ENCODE results near the gene IFNGR1.

The IFNGR1 gene

DNA sequence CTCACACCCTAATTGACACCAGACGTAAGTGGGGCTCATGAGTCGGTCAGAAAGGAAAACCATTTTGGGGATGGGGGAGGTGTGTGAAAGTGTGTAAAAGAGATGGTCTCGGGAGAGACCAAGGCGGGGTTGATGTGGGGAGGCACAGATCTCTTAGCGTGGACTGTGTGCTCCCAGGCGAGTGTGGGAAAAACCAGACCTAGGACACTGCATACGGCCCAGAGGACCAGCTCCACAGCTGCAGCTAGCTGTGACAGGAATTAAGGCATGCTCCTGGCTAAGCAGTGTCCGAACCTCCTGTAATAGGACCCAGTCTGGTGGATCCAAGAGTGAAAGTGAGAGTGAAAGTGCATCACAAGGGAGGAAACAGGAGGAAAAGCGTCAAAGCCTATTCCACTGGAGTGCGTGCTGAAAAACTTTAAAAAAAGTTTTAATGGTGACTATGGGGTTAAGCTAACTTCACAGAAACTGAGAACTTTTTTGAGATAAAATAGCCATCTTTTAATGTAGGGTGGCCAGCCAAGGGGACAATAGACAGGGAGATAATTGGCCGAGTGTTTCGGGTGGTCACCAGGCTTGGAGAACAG lies 55.4 kb downstream of the IFNGR1 start:
- no peak overlapping the region for H3K27ac ChIP-seq
- TF ChIP-seq, protein P1, sequence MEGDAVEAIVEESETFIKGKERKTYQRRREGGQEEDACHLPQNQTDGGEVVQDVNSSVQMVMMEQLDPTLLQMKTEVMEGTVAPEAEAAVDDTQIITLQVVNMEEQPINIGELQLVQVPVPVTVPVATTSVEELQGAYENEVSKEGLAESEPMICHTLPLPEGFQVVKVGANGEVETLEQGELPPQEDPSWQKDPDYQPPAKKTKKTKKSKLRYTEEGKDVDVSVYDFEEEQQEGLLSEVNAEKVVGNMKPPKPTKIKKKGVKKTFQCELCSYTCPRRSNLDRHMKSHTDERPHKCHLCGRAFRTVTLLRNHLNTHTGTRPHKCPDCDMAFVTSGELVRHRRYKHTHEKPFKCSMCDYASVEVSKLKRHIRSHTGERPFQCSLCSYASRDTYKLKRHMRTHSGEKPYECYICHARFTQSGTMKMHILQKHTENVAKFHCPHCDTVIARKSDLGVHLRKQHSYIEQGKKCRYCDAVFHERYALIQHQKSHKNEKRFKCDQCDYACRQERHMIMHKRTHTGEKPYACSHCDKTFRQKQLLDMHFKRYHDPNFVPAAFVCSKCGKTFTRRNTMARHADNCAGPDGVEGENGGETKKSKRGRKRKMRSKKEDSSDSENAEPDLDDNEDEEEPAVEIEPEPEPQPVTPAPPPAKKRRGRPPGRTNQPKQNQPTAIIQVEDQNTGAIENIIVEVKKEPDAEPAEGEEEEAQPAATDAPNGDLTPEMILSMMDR (conservative IDR thresholded peaks at IDR 0.05), result no peak

- no peak overlapping the region for H3K27ac ChIP-seq
- TF ChIP-seq, protein P1 (conservative IDR thresholded peaks at IDR 0.05), result no peak
Observed at GRCh38 chr6:137162692-137163306, 56.4 kb downstream of the IFNGR1 start.

DNA sequence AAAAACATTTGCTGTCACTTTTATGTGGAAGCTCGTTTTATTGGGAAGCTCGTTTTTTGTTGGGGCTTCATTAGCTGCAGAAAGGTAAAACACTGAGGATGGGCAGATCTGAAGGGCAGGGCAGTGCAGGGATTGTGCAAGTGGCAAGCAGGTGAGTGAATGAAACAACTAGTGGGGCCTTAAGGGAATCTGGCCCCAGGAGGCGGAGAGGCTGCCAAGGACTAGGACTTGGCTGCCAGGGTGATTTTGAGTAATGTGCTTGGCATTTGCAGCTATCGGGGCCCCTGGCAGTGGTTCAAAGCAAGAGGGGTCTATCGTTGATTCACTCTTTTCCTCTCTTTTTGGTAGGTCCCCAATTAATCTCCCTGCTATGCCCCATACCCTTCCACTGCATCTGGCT lies 57.2 kb downstream of the IFNGR1 start:
- TF ChIP-seq, protein P1 (conservative IDR thresholded peaks at IDR 0.05), result no peak
- no peak overlapping the region for H3K27ac ChIP-seq

DNA sequence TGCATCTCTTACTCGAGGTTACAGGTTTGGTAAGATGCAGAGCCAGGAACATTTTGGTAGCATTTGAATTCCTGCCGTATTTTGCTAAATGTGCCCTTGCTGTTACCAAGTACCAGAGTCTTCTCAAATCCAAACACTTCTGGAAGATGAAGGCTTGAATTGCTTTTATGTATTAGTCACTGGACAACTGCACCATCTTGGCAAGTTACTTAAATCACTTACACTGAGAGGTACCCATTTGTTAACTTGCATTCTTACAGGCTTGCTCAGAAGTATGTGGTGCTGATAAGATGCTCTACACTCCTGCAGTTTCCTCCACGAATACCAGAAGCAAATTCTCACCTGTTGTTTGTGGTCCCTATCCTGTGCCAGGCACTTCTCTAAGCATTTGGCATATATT lies 58.4 kb downstream of the IFNGR1 start:
- no peak overlapping the region for H3K27ac ChIP-seq
- TF ChIP-seq, protein P1 (conservative IDR thresholded peaks at IDR 0.05), result no peak

- no peak overlapping the region for H3K27ac ChIP-seq
- TF ChIP-seq, protein P1 (conservative IDR thresholded peaks at IDR 0.05), result no peak
Observed at GRCh38 chr6:137159912-137160311, 59.3 kb downstream of the IFNGR1 start.

DNA sequence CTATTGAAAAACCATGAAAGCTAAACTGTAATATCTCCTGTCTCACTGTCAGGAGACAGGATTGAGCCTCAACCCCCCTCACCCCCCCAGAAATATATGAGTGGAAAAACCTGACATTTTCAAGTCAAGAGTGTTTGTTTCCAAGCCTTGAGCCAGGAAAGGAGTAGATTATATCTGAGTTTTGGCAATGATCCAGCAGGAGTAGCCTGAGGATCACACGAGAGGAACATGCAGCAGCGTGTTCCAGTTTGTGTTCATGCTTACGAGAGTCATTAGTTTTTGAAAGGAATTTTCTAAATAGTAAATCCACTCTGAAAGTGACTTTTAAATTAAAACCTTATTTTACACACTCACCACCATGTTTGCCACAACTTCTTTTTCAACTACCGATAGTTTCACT lies 61.6 kb downstream of the IFNGR1 start:
- TF ChIP-seq, protein P1 (conservative IDR thresholded peaks at IDR 0.05), result no peak
- peak overlapping the region; percentile 49 for H3K27ac ChIP-seq

- TF ChIP-seq, protein P1 (conservative IDR thresholded peaks at IDR 0.05), result no peak
- H3K27ac ChIP-seq, result no peak overlapping the region; the same call in 1 of the 2 replicates
Observed at GRCh38 chr6:137156650-137157049, 62.5 kb downstream of the IFNGR1 start.

Data from VCaP (cell line).